Smooth muscle cell (in vitro differentiated cells): ENCODE data around the gene DPEP2NB. TPM values are rescaled to one million over a fixed set of nuclear protein-coding genes. Genes with fewer than 3 reads are reported as not detected.

Experiments
- DNase-seq: peaks from one replicate; lab custom pipeline; 2025; ENCODE audit not compliant: unreplicated experiment; lab: John Stamatoyannopoulos, UW
- H2AFZ ChIP-seq: fragments of 200-600 bp; sonication (generic); 2 replicates; pipeline ENCODE4 v1.6.0; 2016; ENCODE audit warnings: antibody characterized with exemption, low read depth, mild to moderate bottlenecking
- H3F3A ChIP-seq: fragments of 200-600 bp; sonication (generic); 2 replicates; pipeline ENCODE4 v1.6.0; 2017; ENCODE audit warnings: antibody characterized with exemption, low read depth
- H3K27ac ChIP-seq: fragments of 200-600 bp; sonication (generic); 2 replicates; pipeline ENCODE4 v1.5.1; 2016; ENCODE audit warnings: low read depth, mild to moderate bottlenecking
- H3K27me3 ChIP-seq: fragments of 200-600 bp; sonication (generic); 2 replicates; pipeline ENCODE4 v1.6.1; 2016; ENCODE audit warnings: low read depth, mild to moderate bottlenecking
- H3K36me3 ChIP-seq: fragments of 200-600 bp; sonication (generic); 2 replicates; pipeline ENCODE4 v1.5.1; 2016; ENCODE audit warnings: low read depth
- H3K4me1 ChIP-seq: fragments of 200-600 bp; sonication (generic); 2 replicates; pipeline ENCODE4 v1.5.1; 2016; ENCODE audit warnings: low read depth
- H3K4me2 ChIP-seq: fragments of 200-600 bp; sonication (generic); 2 replicates; pipeline ENCODE4 v1.6.0; 2016; ENCODE audit warnings: mild to moderate bottlenecking
- H3K4me3 ChIP-seq: fragments of 200-600 bp; sonication (generic); 2 replicates; pipeline ENCODE4 v1.5.1; 2016; ENCODE audit warnings: mild to moderate bottlenecking
- H3K79me2 ChIP-seq: fragments of 200-600 bp; sonication (generic); 2 replicates; pipeline ENCODE4 v1.6.0; 2016; ENCODE audit warnings: low read depth, mild to moderate bottlenecking
- H3K9ac ChIP-seq: fragments of 200-600 bp; sonication (generic); 2 replicates; pipeline ENCODE4 v1.6.0; 2016; ENCODE audit warnings: low read depth
- H3K9me3 ChIP-seq: fragments of 200-600 bp; sonication (generic); replicated peaks from 2 replicates; pipeline ENCODE4 v1.5.1; 2016; ENCODE audit warnings: low read depth
- H4K20me1 ChIP-seq: fragments of 200-600 bp; sonication (generic); 2 replicates; pipeline ENCODE4 v1.6.0; 2016; ENCODE audit warnings: low read depth
- CTCF ChIP-seq: fragments of 200-600 bp; sonication (generic); IDR thresholded peaks from 2 replicates; pipeline ENCODE4 v1.5.1; 2017; ENCODE audit warnings: borderline replicate concordance, mild to moderate bottlenecking, antibody characterized with exemption; ENCODE audit not compliant: insufficient read depth, poor library complexity, severe bottlenecking
- WGBS: methylation state at CpG from one replicate; pipeline ENCODE4 v1.1.7; 2016; ENCODE audit warnings: low lambda C conversion rate; 5-methylcytosine and 5-hydroxymethylcytosine counted together
- polyA plus RNA-seq: library from polyadenylated mRNA; unstranded; fragments of >200 nt; fragmentation: Nextera tagmentation; extraction: Ambion mirVana; gene quantifications from 2 replicates; pipeline ENCODE4 v1.2.1, GENCODE V29; 2016
- total RNA-seq: library from RNA; depleted of rRNA; stranded (reverse); fragments of >200 nt; gene quantifications from 2 replicates; pipeline ENCODE4 v1.2.3, GENCODE V29; 2014

DPEP2NB gene
- total and polyA plus RNA-seq, 2 experiments from 2014 or later = not detected

- Histone ChIP-seq H3F3A (no peaks in the 10 kb centered on the region), H3K79me2 (no peaks in the 10 kb centered on the region), H3K4me1 (no peaks in the 10 kb centered on the region), H3K4me2 (no peak within 1 kb of the TSS), H3K9me3 (no peaks in the 10 kb centered on the region), H4K20me1 (no peaks in the 10 kb centered on the region), H3K4me3 (no peak within 1 kb of the TSS), H3K9ac (no peak within 1 kb of the TSS), H3K27ac (no peak within 1 kb of the TSS), H3K27me3 (no peaks in the 10 kb centered on the region), H2AFZ (no peak within 1 kb of the TSS), H3K36me3 (no peaks in the 10 kb centered on the region)
- WGBS = 70% methylated on average over 60 of the region's 62 CpGs
- no peak for DNase-seq
- TF ChIP-seq CTCF = peak; percentile 23
Measured at GRCh38 chr16:67979955-67980678, 35.6 kb downstream of the DPEP2NB start, which contains the start of gene DPEP3. Gene DPEP3 (minus strand): TSS chr16:67980499. CDS start chr16:67980380, 119 bp downstream.

GRCh38 chr16:67977469-67978227 is 38.1 kb downstream of the DPEP2NB start:
- H2AFZ ChIP-seq = no peak overlapping the region
- no peaks in the 10 kb centered on the region for H3K27me3 ChIP-seq
- no peak overlapping the region for H3K27ac ChIP-seq
- H3K79me2 ChIP-seq = no peaks in the 10 kb centered on the region
- H3K4me3 ChIP-seq = no peak overlapping the region
- WGBS = 86% methylated on average over 9 of the region's 9 CpGs
- no peak overlapping the region for H3K4me2 ChIP-seq
- DNase-seq = no peak
- no peaks in the 10 kb centered on the region for H4K20me1 ChIP-seq
- no peak overlapping the region for H3K9ac ChIP-seq
- no peaks in the 10 kb centered on the region for H3F3A ChIP-seq
- no peaks in the 10 kb centered on the region for H3K9me3 ChIP-seq
- no peaks in the 10 kb centered on the region for H3K36me3 ChIP-seq
- H3K4me1 ChIP-seq = no peaks in the 10 kb centered on the region
- no peak for TF ChIP-seq CTCF

GRCh38 chr16:67977005-67977404 is 38.7 kb downstream of the DPEP2NB start:
- H3K4me1 ChIP-seq = no peaks in the 10 kb centered on the region
- WGBS = 82% methylated on average over 5 of the region's 5 CpGs

More at GRCh38 chr16:67977005-67977404, 38.7 kb downstream of the DPEP2NB start:
- Histone ChIP-seq H3K79me2 (no peaks in the 10 kb centered on the region), H3F3A (no peaks in the 10 kb centered on the region), H3K36me3 (no peaks in the 10 kb centered on the region), H3K9ac (no peak overlapping the region), H3K4me3 (no peak overlapping the region), H4K20me1 (no peaks in the 10 kb centered on the region), H3K4me2 (no peak overlapping the region), H3K27me3 (no peaks in the 10 kb centered on the region), H2AFZ (no peak overlapping the region), H3K9me3 (no peaks in the 10 kb centered on the region), H3K27ac (no peak overlapping the region)
- no peak for DNase-seq
- TF ChIP-seq CTCF = no peak
